Omental fat pad (tissue), 4 donors: ENCODE measurements around the gene DPYSL3. TPM values are rescaled to one million over a fixed set of nuclear protein-coding genes. Genes with fewer than 3 reads are reported as not detected.

ENCODE experiments used
- ATAC-seq: fragments of 150-250 bp; one replicate; pipeline ENCODE4 v1.9.1; 2016; ENCODE audit warnings: mild to moderate bottlenecking, moderate library complexity; ENCODE audit not compliant: low FRiP score
- DNase-seq: peaks from one replicate; pipeline ENCODE4 v3.0.0-alpha.2; 2019; ENCODE audit warnings: low spot score
- total RNA-seq, 4 donors: library from RNA; depleted of rRNA; stranded (reverse); fragments of >200 nt; gene quantifications; one replicate each; pipeline ENCODE4 v1.1.0, GENCODE V29; 2016
- TF ChIP-seq, protein P1 (sequence below), 3 donors: fragments of 450-650 bp; IDR thresholded peaks; one replicate each; pipeline ENCODE4 v1.5.1; 2016 to 2017; ENCODE audit warnings: antibody characterized with exemption in 3 of 3, mild to moderate bottlenecking in 3 of 3, moderate library complexity in 2 of 3

The DPYSL3 gene
- total RNA-seq, 4 donors from 2014 or later = 26.9 to 78.0 (median 54.9) TPM

DNA sequence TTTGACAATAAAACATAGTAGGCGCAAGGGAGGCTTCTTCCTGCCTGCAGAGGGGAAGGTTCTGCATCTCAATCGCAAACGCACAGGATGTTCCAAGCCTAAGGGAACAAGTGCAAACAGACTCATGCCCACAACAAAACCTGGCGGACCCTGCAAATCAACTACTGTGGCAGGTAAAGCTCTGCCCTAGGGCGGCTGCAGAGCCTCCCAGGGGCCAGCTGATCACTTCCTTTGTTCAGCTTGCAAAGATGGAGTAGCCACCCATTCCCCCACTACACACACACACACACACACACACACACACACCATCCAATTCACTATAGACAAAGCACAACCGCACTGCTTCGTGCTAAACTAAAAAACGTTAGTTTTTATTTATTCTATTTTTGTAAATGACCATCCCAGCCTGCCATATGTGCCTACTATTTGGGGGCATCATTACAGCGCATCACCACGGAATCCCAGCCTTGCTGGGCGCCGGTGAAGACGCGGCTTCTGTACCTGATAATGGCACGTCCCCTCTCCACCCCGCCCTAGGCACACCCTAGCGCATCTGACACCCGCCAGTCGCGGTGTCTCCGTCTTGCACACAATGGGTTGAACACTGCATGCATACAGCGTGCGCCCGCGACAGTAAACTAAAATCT, 57.6 kb downstream of the DPYSL3 start:
- ATAC-seq = no peak
- DNase-seq = no peak
- TF ChIP-seq, protein P1, sequence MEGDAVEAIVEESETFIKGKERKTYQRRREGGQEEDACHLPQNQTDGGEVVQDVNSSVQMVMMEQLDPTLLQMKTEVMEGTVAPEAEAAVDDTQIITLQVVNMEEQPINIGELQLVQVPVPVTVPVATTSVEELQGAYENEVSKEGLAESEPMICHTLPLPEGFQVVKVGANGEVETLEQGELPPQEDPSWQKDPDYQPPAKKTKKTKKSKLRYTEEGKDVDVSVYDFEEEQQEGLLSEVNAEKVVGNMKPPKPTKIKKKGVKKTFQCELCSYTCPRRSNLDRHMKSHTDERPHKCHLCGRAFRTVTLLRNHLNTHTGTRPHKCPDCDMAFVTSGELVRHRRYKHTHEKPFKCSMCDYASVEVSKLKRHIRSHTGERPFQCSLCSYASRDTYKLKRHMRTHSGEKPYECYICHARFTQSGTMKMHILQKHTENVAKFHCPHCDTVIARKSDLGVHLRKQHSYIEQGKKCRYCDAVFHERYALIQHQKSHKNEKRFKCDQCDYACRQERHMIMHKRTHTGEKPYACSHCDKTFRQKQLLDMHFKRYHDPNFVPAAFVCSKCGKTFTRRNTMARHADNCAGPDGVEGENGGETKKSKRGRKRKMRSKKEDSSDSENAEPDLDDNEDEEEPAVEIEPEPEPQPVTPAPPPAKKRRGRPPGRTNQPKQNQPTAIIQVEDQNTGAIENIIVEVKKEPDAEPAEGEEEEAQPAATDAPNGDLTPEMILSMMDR (IDR thresholded peaks at IDR 0.05) = no peak

DNA sequence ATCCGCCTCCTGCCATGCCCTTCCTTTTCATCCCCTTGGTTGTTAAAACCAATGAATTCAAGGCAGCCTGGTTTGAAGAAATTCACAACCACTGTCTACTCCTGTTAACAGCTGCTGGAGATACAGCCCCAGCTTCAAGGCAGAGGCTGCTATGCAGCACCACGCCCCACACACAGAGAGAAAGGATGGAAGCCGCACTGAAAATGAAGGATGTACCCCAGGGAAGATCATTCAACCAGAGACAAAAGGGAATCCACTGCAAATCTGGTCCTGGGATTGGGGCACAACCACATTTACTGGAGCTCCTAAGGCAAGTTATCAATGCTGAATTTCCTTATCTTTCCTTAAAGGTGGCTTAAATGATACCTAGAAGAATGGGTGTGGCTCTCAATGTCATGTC, 58.7 kb downstream of the DPYSL3 start:
- ATAC-seq (no peak), DNase-seq (no peak)
- TF ChIP-seq, protein P1 (IDR thresholded peaks at IDR 0.05) = no peak

DNA sequence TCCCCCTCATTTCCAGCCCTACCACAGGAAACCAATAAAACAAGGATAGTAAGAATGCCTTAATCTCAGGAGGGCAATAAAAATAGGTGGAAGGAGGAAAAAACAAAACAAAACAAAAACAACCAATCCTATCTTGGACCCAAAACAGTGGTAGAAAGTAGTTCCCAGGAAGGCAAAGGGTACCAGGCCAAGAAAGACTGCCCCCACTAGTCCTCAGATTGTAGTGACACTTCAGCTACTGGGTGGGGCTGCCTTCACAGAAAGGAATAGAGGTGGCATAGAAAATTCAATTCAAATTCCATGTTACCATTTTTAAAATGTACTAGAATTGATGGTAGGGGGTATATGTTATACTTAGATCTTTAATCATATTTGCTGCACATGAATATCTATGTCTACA, 59.3 kb downstream of the DPYSL3 start:
- no peak for DNase-seq
- TF ChIP-seq, protein P1 (IDR thresholded peaks at IDR 0.05) = no peak
- ATAC-seq = no peak

DNA sequence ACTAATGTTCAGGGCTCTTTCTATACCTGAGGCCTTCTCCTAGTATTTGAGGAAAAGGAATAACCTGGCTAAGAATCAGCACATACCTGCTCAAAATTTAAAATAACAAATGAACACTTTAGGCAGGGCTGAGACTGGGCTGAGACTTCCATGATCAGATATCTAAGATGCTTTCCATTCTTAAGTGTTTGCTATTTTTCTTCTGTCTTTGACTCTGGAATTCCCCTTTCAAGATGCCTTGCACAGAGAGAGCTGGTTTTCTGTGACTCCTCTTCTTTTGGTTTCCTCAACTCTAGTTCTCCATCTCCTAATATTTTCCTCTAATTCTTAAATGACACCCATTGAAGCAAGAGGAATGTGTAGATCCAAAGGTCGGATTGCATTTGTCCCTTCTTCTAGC, 61.1 kb downstream of the DPYSL3 start:
- DNase-seq = no peak
- no peak for ATAC-seq
- TF ChIP-seq, protein P1 (IDR thresholded peaks at IDR 0.05) = no peak

DNA sequence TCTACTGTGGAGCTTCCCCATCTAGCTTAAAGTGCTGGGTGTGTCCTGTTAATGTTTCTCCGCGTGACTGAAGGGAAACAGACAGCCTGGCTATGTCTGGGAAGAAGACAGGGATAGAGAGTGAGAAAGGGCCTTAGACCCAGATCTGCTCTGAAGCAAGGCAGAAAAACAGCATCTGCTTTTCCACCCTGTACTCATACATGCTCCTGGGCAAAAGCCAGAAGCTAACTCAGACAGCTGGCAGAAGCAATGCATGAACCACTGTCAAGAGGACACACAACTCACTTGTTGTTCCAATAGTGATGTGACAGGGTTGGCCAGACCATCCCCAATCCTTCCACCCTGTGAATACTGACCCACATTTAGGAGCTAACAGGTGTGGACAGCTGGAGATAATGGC, 63.3 kb downstream of the DPYSL3 start:
- DNase-seq = no peak
- ATAC-seq = no peak
- TF ChIP-seq, protein P1 (IDR thresholded peaks at IDR 0.05) = no peak

DNA sequence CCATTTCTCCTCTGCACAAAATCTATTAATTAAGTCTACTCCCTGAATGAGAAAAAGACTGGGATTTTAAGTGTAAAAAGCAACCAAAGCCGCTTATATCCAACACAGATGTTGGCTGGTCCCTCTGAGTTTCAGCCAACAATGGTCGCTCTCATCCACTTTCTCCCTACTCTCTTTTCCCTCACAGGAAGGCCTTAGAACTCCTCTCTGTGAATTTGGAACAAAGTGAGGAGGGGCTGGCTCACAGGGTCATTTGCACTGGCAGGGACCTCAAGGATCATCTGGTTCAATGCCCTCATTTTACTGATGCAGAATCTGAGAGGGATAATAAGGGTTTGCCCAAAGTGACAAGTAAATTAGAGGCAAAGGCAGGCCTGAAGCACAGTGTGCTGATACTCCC, 64.0 kb downstream of the DPYSL3 start:
- DNase-seq = no peak
- no peak for ATAC-seq
- TF ChIP-seq, protein P1 (IDR thresholded peaks at IDR 0.05) = no peak

DNA sequence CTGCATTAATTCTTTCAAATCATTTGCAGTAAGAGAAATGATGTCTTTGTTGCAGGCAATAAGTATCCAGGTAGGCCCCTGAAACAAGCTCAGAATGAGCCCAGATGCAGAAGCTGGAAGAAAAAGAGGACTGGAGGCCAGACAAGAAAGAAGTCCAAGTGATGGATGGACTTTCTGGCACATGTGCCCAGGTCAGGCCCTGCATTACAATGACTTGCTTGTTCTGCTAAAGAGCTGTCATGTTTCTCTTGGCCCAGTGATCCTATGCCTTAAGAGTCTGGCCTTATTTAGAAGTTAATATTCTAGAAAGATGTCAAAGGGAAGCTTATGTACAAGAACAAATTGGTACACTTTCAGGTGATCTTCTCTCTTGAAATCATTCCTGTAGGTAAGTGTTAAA, 64.8 kb downstream of the DPYSL3 start:
- no peak for DNase-seq
- TF ChIP-seq, protein P1 (IDR thresholded peaks at IDR 0.05) = no peak
- no peak for ATAC-seq
